Spleen (tissue), 7 donors: ENCODE results near the gene ACP6.

Source experiments
- CTCF ChIP-seq, 11 experiments: fragments of 200-600 bp in 7 of 11; fragments of 450-650 bp in 4 of 11; sonication (generic) in 4 of 11; IDR thresholded peaks in 8 of 11; conservative IDR thresholded peaks in 3 of 11; 1 replicate in 7 of 11; 2 replicates in 4 of 11; pipeline versions ENCODE4 v1.4.0 to v1.8.0; 2016 to 2021; ENCODE audit warnings: antibody characterized with exemption in 11 of 11, inconsistent platforms in 4 of 11, mild to moderate bottlenecking in 1 of 11
- POLR2A ChIP-seq, 3 donors: fragments of 450-650 bp; IDR thresholded peaks; one replicate each; pipeline ENCODE4 v1.5.1; 2017; ENCODE audit warnings: antibody characterized with exemption in 3 of 3, mild to moderate bottlenecking in 1 of 3
- donor health status: DM: no; HTN: no; CAD: no; lungs with moderate emphysema.
- donor health status: DM: no; HTN: no; CAD: no.
- donor health status: DM: no; HTN: no; CAD: no.

- TF ChIP-seq CTCF (IDR thresholded peaks at IDR 0.05 in 8 of 11, conservative IDR thresholded peaks at IDR 0.05 in 3 of 11) (no peak), POLR2A (IDR thresholded peaks at IDR 0.05) (no peak)
These were observed 46.3 kb downstream of the ACP6 start for GRCh38 chr1:147624011-147624410.
